GM18868 (cell line): Measurements from ENCODE around the gene GRK5.

ENCODE experiments used
- ATAC-seq: cut with Tn5 transposase; IDR thresholded peaks from one replicate; pipeline ENCODE4 v1.9.1; 2021; ENCODE audit warnings: mild to moderate bottlenecking, moderate library complexity; ENCODE audit not compliant: unreplicated experiment

The GRK5 gene

GRCh38 chr10:119415536-119416503 is 208.4 kb downstream of the GRK5 start:
- ATAC-seq: no peak

GRCh38 chr10:119416855-119417254 is 209.5 kb downstream of the GRK5 start:
- ATAC-seq: no peak

GRCh38 chr10:119417852-119418251 is 210.5 kb downstream of the GRK5 start:
- ATAC-seq: no peak

GRCh38 chr10:119418362-119418761 is 211.0 kb downstream of the GRK5 start:
- ATAC-seq: no peak

GRCh38 chr10:119419931-119420330 is 212.6 kb downstream of the GRK5 start:
- no peak for ATAC-seq

- ATAC-seq: no peak
Observed at GRCh38 chr10:119420950-119421875, 213.8 kb downstream of the GRK5 start.

GRCh38 chr10:119421891-119422681 is 214.7 kb downstream of the GRK5 start:
- no peak for ATAC-seq

GRCh38 chr10:119422682-119423509 is 215.5 kb downstream of the GRK5 start:
- no peak for ATAC-seq

- ATAC-seq: no peak
Observed at GRCh38 chr10:119423510-119424257, 216.3 kb downstream of the GRK5 start.

GRCh38 chr10:119424258-119424975 is 217.0 kb downstream of the GRK5 start:
- ATAC-seq: no peak

GRCh38 chr10:119425102-119425880 is 217.9 kb downstream of the GRK5 start:
- no peak for ATAC-seq

- ATAC-seq: no peak
Observed at GRCh38 chr10:119425881-119426170, 218.5 kb downstream of the GRK5 start.

- no peak for ATAC-seq
Observed at GRCh38 chr10:119426699-119427098, 219.3 kb downstream of the GRK5 start.

GRCh38 chr10:119427263-119427864 is 220.0 kb downstream of the GRK5 start:
- no peak for ATAC-seq

GRCh38 chr10:119428789-119429188 is 221.4 kb downstream of the GRK5 start:
- ATAC-seq: no peak

- ATAC-seq: no peak
Observed at GRCh38 chr10:119429771-119430170, 222.4 kb downstream of the GRK5 start.

GRCh38 chr10:119431034-119431772 is 223.8 kb downstream of the GRK5 start:
- no peak for ATAC-seq
